Endothelial cell of umbilical vein (primary cell): ENCODE measurements around the gene SPRING1. TPM values are rescaled to one million over a fixed set of nuclear protein-coding genes. Genes with fewer than 3 reads are reported as not detected.

Experiments
- BruUV-seq: library from RNA; stranded (reverse); fragments of 400-500 nt; replicated peaks from 2 replicates; lab custom pipeline; 2021; lab: Mats Ljungman, UMichigan
- CTCF ChIA-PET: fragments of 300-600, 350-600 bp; sonication (Branson Sonifier 250); formaldehyde crosslinking; loops from one replicate; lab custom pipeline; 2021; ENCODE audit warnings: antibody characterized with exemption, inconsistent platforms; lab: Charles Lee
- POLR2A ChIA-PET: fragments of 300-600, 350-600 bp; sonication (Branson Sonifier 250); formaldehyde crosslinking; loops from one replicate; lab custom pipeline; 2021; ENCODE audit warnings: antibody characterized with exemption, inconsistent platforms; lab: Charles Lee
- DNase-seq: peaks from one replicate; pipeline ENCODE4 v3.0.0-alpha.2; 2011; ENCODE audit warnings: low read depth, low spot score
- FAIRE-seq: peaks from 2 replicates; lab custom pipeline; 2011; peaks lifted over from hg19 to GRCh38; lab: Jason Lieb, UNC
- H2AFZ ChIP-seq: 2 replicates; pipeline ENCODE4 v1.6.0; 2012; ENCODE audit warnings: low read depth, low read length, control low read depth, inconsistent platforms
- H3K27ac ChIP-seq: 2 replicates; pipeline ENCODE4 v1.5.1; 2011; ENCODE audit warnings: low read depth, mild to moderate bottlenecking, control low read depth, low read length, moderate library complexity; ENCODE audit not compliant: insufficient read depth
- H3K27me3 ChIP-seq, 2 experiments: 2 replicates each; pipeline versions ENCODE4 v1.6.0 to v1.6.1; 2011; ENCODE audit warnings: low read length in 2 of 2, mixed read lengths in 1 of 2; ENCODE audit not compliant: control insufficient read depth in 2 of 2, insufficient read depth in 2 of 2
- H3K36me3 ChIP-seq, 2 experiments: 2 replicates in 1 of 2; 3 replicates in 1 of 2; pipeline ENCODE4 v1.5.1; 2011; ENCODE audit warnings: low read length in 2 of 2, mild to moderate bottlenecking in 1 of 2, moderate library complexity in 1 of 2; ENCODE audit not compliant: control insufficient read depth in 2 of 2, insufficient read depth in 2 of 2; ENCODE audit errors: extremely low read depth in 1 of 2
- H3K4me1 ChIP-seq: 3 replicates; pipeline ENCODE4 v1.5.1; 2011; ENCODE audit warnings: mild to moderate bottlenecking, low read length; ENCODE audit not compliant: control insufficient read depth, insufficient read depth; ENCODE audit errors: extremely low read depth
- H3K4me2 ChIP-seq: 2 replicates; pipeline ENCODE4 v1.6.1; 2011; ENCODE audit warnings: low read length, control low read depth, mixed read lengths; ENCODE audit not compliant: insufficient read depth
- H3K4me3 ChIP-seq, 3 experiments: fragments of 200-600 bp in 1 of 3; sonication (generic), shearing (Covaris generic) in 1 of 3; replicated peaks in 1 of 3; 2 replicates each; pipeline ENCODE4 v1.5.1; 2011 to 2016; ENCODE audit warnings: control low read depth in 3 of 3, low read length in 3 of 3, mild to moderate bottlenecking in 2 of 3, inconsistent platforms in 1 of 3, low read depth in 1 of 3, moderate library complexity in 1 of 3; ENCODE audit not compliant: insufficient read depth in 1 of 3
- H3K79me2 ChIP-seq: 2 replicates; pipeline ENCODE4 v1.6.0; 2012; ENCODE audit warnings: low read length, inconsistent platforms; ENCODE audit not compliant: control insufficient read depth, insufficient read depth
- H3K9ac ChIP-seq: replicated peaks from 2 replicates; pipeline ENCODE3; 2011; ENCODE audit warnings: low read length, control low read depth; ENCODE audit not compliant: insufficient read depth; ENCODE audit errors: extremely low read depth
- H3K9me1 ChIP-seq: replicated peaks from 3 replicates; pipeline ENCODE4 v1.6.0; 2011; ENCODE audit warnings: mild to moderate bottlenecking, low read length; ENCODE audit not compliant: control insufficient read depth, insufficient read depth; ENCODE audit errors: extremely low read depth
- H3K9me3 ChIP-seq: replicated peaks from 2 replicates; pipeline ENCODE4 v1.5.1; 2012; ENCODE audit warnings: low read length, inconsistent platforms; ENCODE audit not compliant: control insufficient read depth, insufficient read depth
- H4K20me1 ChIP-seq: replicated peaks from 2 replicates; pipeline ENCODE3; 2011; ENCODE audit warnings: mild to moderate bottlenecking, low read length; ENCODE audit not compliant: control insufficient read depth, insufficient read depth; ENCODE audit errors: extremely low read depth
- EZH2 ChIP-seq: IDR thresholded peaks from 2 replicates; pipeline ENCODE4 v1.6.1; 2012; ENCODE audit warnings: borderline replicate concordance, low read depth, mild to moderate bottlenecking, moderate library complexity, low read length, inconsistent platforms; ENCODE audit not compliant: severe bottlenecking
- FOS ChIP-seq: IDR thresholded peaks from 2 replicates; pipeline ENCODE4 v1.6.1; 2011; ENCODE audit warnings: mild to moderate bottlenecking, low read length, moderate library complexity, borderline replicate concordance; ENCODE audit not compliant: insufficient read depth
- dilution Hi-C: fragments of 300-500 bp; cut with MboI; formaldehyde crosslinking; loops from one replicate; pipeline ENCODE4 v1.15.0; 2019; ENCODE audit warnings: low sequenced_read_pairs; ENCODE audit not compliant: extremely low pct_ligation_motif_present
- intact Hi-C: fragments of 100-400 bp; cut with micrococcal nuclease; formaldehyde crosslinking; loops from one replicate; pipeline ENCODE4 v1.10.0; 2022
- polyA plus RNA-seq, 4 experiments: library from polyadenylated mRNA; depleted of rRNA in 3 of 4; stranded (reverse) in 3 of 4; unstranded in 1 of 4; fragments of >200 nt; gene quantifications; 2 replicates each; pipeline versions ENCODE4 v1.2.1 to v1.2.3, GENCODE V29; 2011 to 2012; ENCODE audit warnings: missing spikeins in 1 of 4
- total RNA-seq: library from RNA; stranded (reverse); gene quantifications from 2 replicates; pipeline ENCODE4 v1.2.3, GENCODE V29; 2021
- TF ChIP-seq, protein P1 (sequence below): IDR thresholded peaks from 2 replicates; pipeline ENCODE4 v1.6.1; 2011; ENCODE audit not compliant: insufficient read depth, insufficient read length

SPRING1 gene
- total and polyA plus RNA-seq, 2 donors (not counting 3 experiments of a cell fraction or from before 2014, with no cell fraction given) = 17.5 to 40.4 TPM

DNA sequence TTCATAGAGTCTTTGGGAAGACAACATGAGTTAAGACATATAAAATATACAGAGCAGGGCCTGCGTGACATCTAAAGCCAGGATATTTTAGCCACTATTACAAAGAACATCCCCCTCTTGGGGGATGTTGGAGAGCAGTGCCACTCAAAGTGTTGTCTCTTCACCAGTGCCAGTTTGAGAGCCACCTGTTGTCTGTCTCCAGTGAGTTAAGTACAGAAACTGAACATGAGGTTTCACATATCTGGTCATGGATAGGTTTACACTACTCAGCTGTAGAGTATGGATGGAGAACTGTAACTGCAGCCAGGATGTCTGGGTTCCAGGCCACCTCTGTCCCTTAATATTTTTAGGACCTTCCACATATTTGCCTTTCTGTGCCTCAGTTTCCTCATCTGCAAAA lies 39.4 kb upstream of the SPRING1 start:
- BruUV-seq = no TSS peak

DNA sequence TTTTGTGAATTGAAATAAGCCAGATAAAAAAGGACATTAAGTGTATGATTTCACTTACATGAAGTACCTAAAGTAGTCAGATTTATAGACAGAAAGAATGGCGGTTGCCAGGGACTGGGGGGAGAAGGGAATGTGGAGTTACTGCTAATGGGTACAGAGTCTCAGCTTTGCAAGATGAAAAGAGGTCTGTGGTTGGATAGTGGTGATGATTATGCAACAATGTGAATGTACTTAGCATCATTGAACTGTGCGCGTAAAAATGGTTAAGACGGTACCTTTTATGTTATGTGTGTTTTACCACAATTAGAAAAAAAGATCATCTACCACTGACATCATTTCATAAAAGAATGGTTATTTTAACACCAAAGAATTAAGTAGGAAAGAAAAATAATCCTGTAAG lies 36.2 kb upstream of the SPRING1 start:
- FAIRE-seq (no peak), DNase-seq (no peak)
- dilution Hi-C loops (no loop called here), intact Hi-C loops (loop anchor here (5.0 kb wide), 1 partner anchor 108 kb away; the partner anchor contains the start of gene HRK)
- Histone ChIP-seq H3K4me2 (no peak overlapping the region), H3K4me1 (peaks cover 18% of the 10 kb centered on the region), H3K79me2 (no peaks in the 10 kb centered on the region), H3K9me1 (no peaks in the 10 kb centered on the region), H3K27me3 (no peaks in the 10 kb centered on the region), H3K9me3 (no peaks in the 10 kb centered on the region), H4K20me1 (no peaks in the 10 kb centered on the region), H2AFZ (no peak overlapping the region), H3K4me3 (no peak overlapping the region), H3K36me3 (no peaks in the 10 kb centered on the region), H3K9ac (no peak overlapping the region), H3K27ac (no peak overlapping the region)
- no peak for TF ChIP-seq EZH2
- no peak for TF ChIP-seq FOS
- BruUV-seq = no TSS peak
- CTCF ChIA-PET = no interaction called here
- POLR2A ChIA-PET = no interaction called here

More for the DNA sequence above, 39.4 kb upstream of the SPRING1 start:
- no peaks in the 10 kb centered on the region for H3K36me3 ChIP-seq
- intact Hi-C loops (no loop called here), dilution Hi-C loops (no loop called here)
- no peak overlapping the region for H3K4me2 ChIP-seq
- no peak overlapping the region for H2AFZ ChIP-seq
- TF ChIP-seq, protein P1, sequence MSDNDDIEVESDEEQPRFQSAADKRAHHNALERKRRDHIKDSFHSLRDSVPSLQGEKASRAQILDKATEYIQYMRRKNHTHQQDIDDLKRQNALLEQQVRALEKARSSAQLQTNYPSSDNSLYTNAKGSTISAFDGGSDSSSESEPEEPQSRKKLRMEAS = no peak
- H3K4me3 ChIP-seq = no peak overlapping the region
- DNase-seq = no peak
- H3K9me1 ChIP-seq = no peaks in the 10 kb centered on the region
- no peak overlapping the region for H3K27ac ChIP-seq
- H4K20me1 ChIP-seq = no peaks in the 10 kb centered on the region
- no peak overlapping the region for H3K9ac ChIP-seq
- CTCF ChIA-PET = no interaction called here
- H3K79me2 ChIP-seq = no peaks in the 10 kb centered on the region
- H3K4me1 ChIP-seq = peaks cover 11% of the 10 kb centered on the region
- H3K27me3 ChIP-seq = no peaks in the 10 kb centered on the region
- no peaks in the 10 kb centered on the region for H3K9me3 ChIP-seq
- FAIRE-seq = no peak
- POLR2A ChIA-PET = no interaction called here
